ENCODE measurements around the gene PBXIP1.

DNA sequence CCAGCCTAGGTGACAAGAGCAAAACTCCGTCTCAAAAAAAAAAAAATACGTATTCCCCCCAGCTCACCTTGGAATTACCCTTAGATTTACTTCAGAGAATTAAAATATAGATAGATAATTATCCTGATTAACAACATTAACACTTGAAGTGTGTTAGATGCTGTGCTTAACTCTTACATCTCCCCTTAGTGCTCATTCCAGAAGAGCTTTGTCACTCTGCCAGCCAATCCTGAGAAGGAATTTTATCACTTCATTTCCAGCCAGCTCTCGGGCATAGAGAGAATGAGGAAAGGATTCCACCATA is 16.3 kb upstream of the PBXIP1 start:
- TF ChIP-seq, protein P1, sequence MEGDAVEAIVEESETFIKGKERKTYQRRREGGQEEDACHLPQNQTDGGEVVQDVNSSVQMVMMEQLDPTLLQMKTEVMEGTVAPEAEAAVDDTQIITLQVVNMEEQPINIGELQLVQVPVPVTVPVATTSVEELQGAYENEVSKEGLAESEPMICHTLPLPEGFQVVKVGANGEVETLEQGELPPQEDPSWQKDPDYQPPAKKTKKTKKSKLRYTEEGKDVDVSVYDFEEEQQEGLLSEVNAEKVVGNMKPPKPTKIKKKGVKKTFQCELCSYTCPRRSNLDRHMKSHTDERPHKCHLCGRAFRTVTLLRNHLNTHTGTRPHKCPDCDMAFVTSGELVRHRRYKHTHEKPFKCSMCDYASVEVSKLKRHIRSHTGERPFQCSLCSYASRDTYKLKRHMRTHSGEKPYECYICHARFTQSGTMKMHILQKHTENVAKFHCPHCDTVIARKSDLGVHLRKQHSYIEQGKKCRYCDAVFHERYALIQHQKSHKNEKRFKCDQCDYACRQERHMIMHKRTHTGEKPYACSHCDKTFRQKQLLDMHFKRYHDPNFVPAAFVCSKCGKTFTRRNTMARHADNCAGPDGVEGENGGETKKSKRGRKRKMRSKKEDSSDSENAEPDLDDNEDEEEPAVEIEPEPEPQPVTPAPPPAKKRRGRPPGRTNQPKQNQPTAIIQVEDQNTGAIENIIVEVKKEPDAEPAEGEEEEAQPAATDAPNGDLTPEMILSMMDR (optimal IDR thresholded peaks at IDR 0.05 in 1 of 3, IDR thresholded peaks at IDR 0.05 in 1 of 3, conservative IDR thresholded peaks at IDR 0.05 in 1 of 3; ENCODE audit: extremely low read depth in 1 of 3, insufficient read depth in 2 of 3, low read length in 3 of 3) = no peak
- TF ChIP-seq EZH2 (IDR thresholded peaks at IDR 0.05; ENCODE audit: low read length) = no peak
